Thyroid gland (tissue), 4 donors: ENCODE data around the gene AZIN2. TPM values are rescaled to one million over a fixed set of nuclear protein-coding genes. Genes with fewer than 3 reads are reported as not detected.
A peak's percentile ranks its signal among the peaks of the same experiment; 100 is the strongest.

ENCODE experiments used
- DNase-seq, 2 donors: peaks; one replicate each; pipeline ENCODE4 v3.0.0-alpha.2; 2019
- H3K27ac ChIP-seq, 3 donors: fragments of 200-600 bp; sonication (generic); 1 replicate in 2 of 3; 2 replicates in 1 of 3; pipeline ENCODE4 v1.5.1; 2016 to 2019; ENCODE audit warnings: mild to moderate bottlenecking in 1 of 3, moderate library complexity in 1 of 3
- H3K27me3 ChIP-seq: fragments of 200-600 bp; sonication (generic); one replicate; pipeline ENCODE4 v1.5.1; 2019
- H3K36me3 ChIP-seq, 2 donors: fragments of 200-600 bp; sonication (generic); one replicate each; pipeline ENCODE4 v1.5.1; 2016 to 2019
- H3K4me1 ChIP-seq, 2 donors: fragments of 200-600 bp; sonication (generic); one replicate each; pipeline ENCODE4 v1.5.1; 2017 to 2019
- H3K4me3 ChIP-seq, 3 donors: fragments of 200-600 bp; sonication (generic); replicated peaks in 1 of 3; 1 replicate in 2 of 3; 2 replicates in 1 of 3; pipeline ENCODE4 v1.5.1; 2016; ENCODE audit warnings: mild to moderate bottlenecking in 1 of 3
- H3K9me3 ChIP-seq: fragments of 200-600 bp; sonication (generic); one replicate; pipeline ENCODE4 v1.5.1; 2017
- POLR2A ChIP-seq, 2 donors: fragments of 450-650 bp; IDR thresholded peaks; one replicate each; pipeline ENCODE4 v1.6.1; 2017; ENCODE audit warnings: antibody characterized with exemption in 2 of 2, mild to moderate bottlenecking in 2 of 2, moderate library complexity in 1 of 2
- WGBS, 2 donors: methylation state at CpG; one replicate each; pipeline ENCODE4 v1.1.5; 2017; 5-methylcytosine and 5-hydroxymethylcytosine counted together
- intact Hi-C: fragments of 100-400 bp; cut with DNase I; formaldehyde crosslinking; loops from one replicate; pipeline ENCODE4 v1.15.1; 2023
- total RNA-seq, 4 donors: library from RNA; depleted of rRNA; stranded (reverse); fragments of >200 nt; gene quantifications; one replicate each; pipeline ENCODE4 v1.2.3, GENCODE V29; 2016
- TF ChIP-seq, protein P1 (sequence below), 6 experiments: fragments of 200-600 bp in 3 of 6; fragments of 450-650 bp in 3 of 6; sonication (generic) in 3 of 6; IDR thresholded peaks; one replicate each; pipeline ENCODE4 v1.5.1; 2016 to 2019; ENCODE audit warnings: antibody characterized with exemption in 6 of 6, mild to moderate bottlenecking in 2 of 6, inconsistent platforms in 1 of 6, moderate library complexity in 1 of 6

AZIN2 gene
- total RNA-seq, 4 donors from 2014 or later: 4.9 to 13.6 (median 5.3) TPM

DNA sequence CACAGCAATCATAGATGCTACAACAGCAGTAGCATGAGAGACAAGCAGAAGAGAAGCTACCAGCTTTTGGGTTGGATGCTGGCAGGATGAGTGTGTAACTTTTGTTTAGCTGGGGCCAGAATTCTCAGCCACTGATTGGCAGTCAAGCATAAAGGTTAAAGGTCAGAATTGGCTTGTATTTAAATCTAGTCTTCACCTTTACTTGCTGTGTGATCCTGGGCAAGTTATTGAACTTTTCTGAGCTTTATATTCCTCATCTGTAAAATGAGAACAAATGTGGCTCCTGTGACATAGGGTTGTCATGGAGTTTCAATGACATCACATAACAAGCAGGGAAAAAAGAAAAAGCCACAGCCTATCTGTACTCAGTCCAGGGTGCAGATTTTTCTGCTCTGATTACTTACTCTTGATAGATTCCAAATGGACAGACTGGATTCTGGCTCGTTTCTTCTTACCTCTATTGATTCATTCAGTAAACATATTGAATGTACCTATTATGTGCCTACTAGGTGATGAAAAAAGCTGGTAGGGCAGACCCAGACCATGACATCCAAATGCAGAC, 2.8 kb upstream of the AZIN2 start:
- no peak for DNase-seq
- intact Hi-C loops: no loop called here
- no peaks in the 10 kb centered on the region for H3K36me3 ChIP-seq
- no peaks in the 10 kb centered on the region for H3K9me3 ChIP-seq
- no peak overlapping the region for H3K27ac ChIP-seq
- TF ChIP-seq, protein P1, sequence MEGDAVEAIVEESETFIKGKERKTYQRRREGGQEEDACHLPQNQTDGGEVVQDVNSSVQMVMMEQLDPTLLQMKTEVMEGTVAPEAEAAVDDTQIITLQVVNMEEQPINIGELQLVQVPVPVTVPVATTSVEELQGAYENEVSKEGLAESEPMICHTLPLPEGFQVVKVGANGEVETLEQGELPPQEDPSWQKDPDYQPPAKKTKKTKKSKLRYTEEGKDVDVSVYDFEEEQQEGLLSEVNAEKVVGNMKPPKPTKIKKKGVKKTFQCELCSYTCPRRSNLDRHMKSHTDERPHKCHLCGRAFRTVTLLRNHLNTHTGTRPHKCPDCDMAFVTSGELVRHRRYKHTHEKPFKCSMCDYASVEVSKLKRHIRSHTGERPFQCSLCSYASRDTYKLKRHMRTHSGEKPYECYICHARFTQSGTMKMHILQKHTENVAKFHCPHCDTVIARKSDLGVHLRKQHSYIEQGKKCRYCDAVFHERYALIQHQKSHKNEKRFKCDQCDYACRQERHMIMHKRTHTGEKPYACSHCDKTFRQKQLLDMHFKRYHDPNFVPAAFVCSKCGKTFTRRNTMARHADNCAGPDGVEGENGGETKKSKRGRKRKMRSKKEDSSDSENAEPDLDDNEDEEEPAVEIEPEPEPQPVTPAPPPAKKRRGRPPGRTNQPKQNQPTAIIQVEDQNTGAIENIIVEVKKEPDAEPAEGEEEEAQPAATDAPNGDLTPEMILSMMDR (IDR thresholded peaks at IDR 0.05): no peak
- no peak for TF ChIP-seq POLR2A (IDR thresholded peaks at IDR 0.05)
- no peaks in the 10 kb centered on the region for H3K27me3 ChIP-seq
- 67 to 76% methylated on average over 1 of the region's 1 CpG for WGBS, 2 donors
- no peak overlapping the region for H3K4me3 ChIP-seq
- peaks cover 11 to 18% of the 10 kb centered on the region in 2 donors for H3K4me1 ChIP-seq

DNA sequence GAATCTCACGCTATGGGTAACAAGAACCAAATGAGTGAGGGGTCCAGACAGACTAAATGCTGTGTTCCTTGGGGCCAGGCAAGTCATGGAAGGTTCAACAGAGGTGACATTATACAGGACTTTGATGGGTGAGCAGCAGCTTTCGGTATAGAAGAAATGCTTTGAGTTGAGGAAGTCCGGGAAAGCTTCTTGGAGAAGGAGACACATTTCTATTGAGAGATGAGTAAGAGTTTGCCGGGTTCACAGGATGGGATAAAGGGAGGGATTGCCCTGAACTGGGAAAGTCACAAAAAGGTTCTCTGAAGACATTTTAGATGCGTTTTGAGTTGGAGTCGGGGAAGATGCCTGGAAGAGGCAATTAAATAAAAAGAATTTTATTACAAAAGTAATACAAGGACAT, 580 bp upstream of the AZIN2 start:
- no peaks in the 10 kb centered on the region for H3K9me3 ChIP-seq
- intact Hi-C loops: loop anchor here (5.0 to 10.0 kb wide), 2 partner anchors 146 to 368 kb away; no protein-coding TSS in a partner anchor
- H3K4me1 ChIP-seq: peaks cover 11 to 18% of the 10 kb centered on the region in 2 donors
- no peaks in the 10 kb centered on the region for H3K36me3 ChIP-seq
- no peak for DNase-seq
- peak overlapping the region in 2 of 3 donors; percentile 38 to 68 for H3K4me3 ChIP-seq
- TF ChIP-seq POLR2A (IDR thresholded peaks at IDR 0.05): no peak
- TF ChIP-seq, protein P1 (IDR thresholded peaks at IDR 0.05): no peak
- H3K27me3 ChIP-seq: no peaks in the 10 kb centered on the region
- WGBS, 2 donors: 44 to 54% methylated on average over 6 of the region's 6 CpGs
- H3K27ac ChIP-seq: no peak overlapping the region

DNA sequence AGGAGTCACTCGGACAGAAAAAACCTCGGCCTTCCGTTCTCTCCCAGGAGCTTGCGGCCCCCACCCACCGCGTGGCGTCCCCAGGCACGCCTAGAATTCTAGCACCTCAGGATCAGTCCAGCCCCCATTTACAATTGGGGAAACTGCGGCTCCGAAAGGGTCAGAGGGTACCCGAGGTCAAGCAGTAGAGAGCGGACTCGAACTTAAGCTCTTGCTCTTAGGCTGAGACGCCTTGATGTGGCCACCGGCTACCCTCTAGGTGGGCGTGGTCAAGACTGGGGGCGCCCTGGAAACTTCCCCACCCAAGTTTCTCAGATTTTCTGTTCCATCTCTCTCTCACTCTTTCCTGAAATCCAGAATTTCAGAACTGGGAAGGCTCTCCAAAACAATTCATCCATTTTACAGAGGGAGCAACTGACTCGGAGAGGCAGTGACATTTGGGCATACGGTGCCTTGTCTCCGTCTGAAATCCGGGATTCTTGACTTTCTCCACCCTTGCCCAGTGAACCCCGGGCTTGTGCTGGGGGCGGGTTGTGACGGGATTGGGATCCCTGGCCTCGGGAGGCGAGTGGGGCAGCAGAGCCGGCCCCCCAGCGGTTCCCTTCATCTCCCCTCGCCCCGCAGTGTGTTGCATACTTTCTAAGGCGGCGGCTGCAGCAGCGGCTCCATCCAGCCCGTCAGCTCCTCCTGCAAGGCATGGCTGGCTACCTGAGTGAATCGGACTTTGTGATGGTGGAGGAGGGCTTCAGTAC, 777 bp downstream of the AZIN2 start:
- Histone ChIP-seq H3K36me3 (no peaks in the 10 kb centered on the region), H3K4me1 (peaks cover 11 to 18% of the 10 kb centered on the region in 2 donors), H3K27ac (no peak overlapping the region), H3K27me3 (no peaks in the 10 kb centered on the region), H3K9me3 (no peaks in the 10 kb centered on the region), H3K4me3 (peak overlapping the region; percentile 38 to 70 (median 68))
- WGBS, 2 donors: 5 to 8% methylated on average over 34 to 35 of the region's 35 CpGs
- intact Hi-C loops: loop anchor here (5.0 to 10.0 kb wide), 2 partner anchors 147 to 369 kb away; no protein-coding TSS in a partner anchor
- TF ChIP-seq POLR2A (IDR thresholded peaks at IDR 0.05): no peak
- TF ChIP-seq, protein P1 (IDR thresholded peaks at IDR 0.05): no peak
- DNase-seq: peak; percentile 27 to 39

DNA sequence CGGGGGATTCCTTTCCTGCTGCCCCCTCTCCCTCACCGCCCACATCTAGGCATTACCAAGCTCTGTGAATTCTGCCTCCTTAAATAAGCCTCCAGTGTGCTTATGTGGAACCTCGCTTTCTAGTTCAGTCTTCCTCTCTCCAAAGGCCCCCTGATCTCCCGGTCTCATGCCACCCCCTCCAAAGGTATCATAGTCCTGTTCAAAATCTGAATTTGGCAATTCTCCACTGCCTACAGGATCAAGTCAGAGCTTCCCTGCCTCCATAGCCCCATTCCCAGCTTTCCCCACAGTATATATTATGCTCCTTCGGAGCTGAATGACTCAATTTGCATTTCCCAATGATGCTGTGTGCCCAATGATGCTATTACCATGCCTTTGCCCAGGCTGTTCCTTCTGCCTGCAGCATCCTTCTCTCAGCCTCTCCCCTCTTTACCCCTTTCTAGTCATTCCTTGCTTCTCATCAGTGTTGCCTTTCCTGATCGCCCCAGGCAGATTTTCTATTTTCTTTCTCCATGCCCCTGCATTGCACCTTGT, 1.7 kb downstream of the AZIN2 start:
- no peaks in the 10 kb centered on the region for H3K27me3 ChIP-seq
- no peaks in the 10 kb centered on the region for H3K9me3 ChIP-seq
- TF ChIP-seq POLR2A (IDR thresholded peaks at IDR 0.05): no peak
- TF ChIP-seq, protein P1 (IDR thresholded peaks at IDR 0.05): no peak
- intact Hi-C loops: loop anchor here (5.0 to 10.0 kb wide), 2 partner anchors 148 to 370 kb away; no protein-coding TSS in a partner anchor
- 84 to 85% methylated on average over 6 of the region's 6 CpGs for WGBS, 2 donors
- no peaks in the 10 kb centered on the region for H3K36me3 ChIP-seq
- no peak for DNase-seq
- no peak overlapping the region for H3K27ac ChIP-seq
- peaks cover 11 to 18% of the 10 kb centered on the region in 2 donors for H3K4me1 ChIP-seq
- no peak overlapping the region for H3K4me3 ChIP-seq
